Activated naive CD4-positive, alpha-beta T cell treated with Interleukin-2 at 50 U/mL for 16 hours (primary cell): ENCODE measurements around the gene RPN2.
A peak's percentile ranks its signal among the peaks of the same experiment; 100 is the strongest.

Experiments used
- DNase-seq: peaks from one replicate; pipeline ENCODE4 v3.0.0-alpha.2; 2020

Gene RPN2

GRCh38 chr20:37188787-37189186 lies 9.7 kb downstream of the RPN2 start:
- DNase-seq, result no peak

GRCh38 chr20:37189416-37190016 lies 10.4 kb downstream of the RPN2 start:
- DNase-seq, result no peak

- no peak for DNase-seq
Measured at GRCh38 chr20:37190354-37191112, 11.4 kb downstream of the RPN2 start.

- DNase-seq, result peak; percentile 73
Measured at GRCh38 chr20:37192137-37192854, 13.2 kb downstream of the RPN2 start.

GRCh38 chr20:37193226-37193625 lies 14.1 kb downstream of the RPN2 start:
- DNase-seq, result no peak

- no peak for DNase-seq
Measured at GRCh38 chr20:37193821-37194220, 14.7 kb downstream of the RPN2 start.

- no peak for DNase-seq
Measured at GRCh38 chr20:37194621-37195417, 15.7 kb downstream of the RPN2 start.

- no peak for DNase-seq
Measured at GRCh38 chr20:37198932-37199660, 20.0 kb downstream of the RPN2 start.

- DNase-seq, result no peak
Measured at GRCh38 chr20:37200376-37200775, 21.2 kb downstream of the RPN2 start.

GRCh38 chr20:37200926-37201826 lies 22.0 kb downstream of the RPN2 start:
- no peak for DNase-seq

- DNase-seq, result no peak
Measured at GRCh38 chr20:37201827-37202162, 22.7 kb downstream of the RPN2 start.

- DNase-seq, result peak; percentile 27
Measured at GRCh38 chr20:37202267-37202943, 23.3 kb downstream of the RPN2 start.

GRCh38 chr20:37204056-37204455 lies 24.9 kb downstream of the RPN2 start:
- no peak for DNase-seq

- DNase-seq, result no peak
Measured at GRCh38 chr20:37205130-37205529, 26.0 kb downstream of the RPN2 start.

- DNase-seq, result no peak
Measured at GRCh38 chr20:37205794-37206193, 26.7 kb downstream of the RPN2 start.

GRCh38 chr20:37207171-37207570 lies 28.0 kb downstream of the RPN2 start:
- no peak for DNase-seq

- DNase-seq, result no peak
Measured at GRCh38 chr20:37209193-37209592, 30.1 kb downstream of the RPN2 start.

GRCh38 chr20:37209661-37210314 lies 30.7 kb downstream of the RPN2 start:
- DNase-seq, result no peak

- DNase-seq, result no peak
Measured at GRCh38 chr20:37218441-37218840, 39.3 kb downstream of the RPN2 start.

GRCh38 chr20:37218976-37219375 lies 39.8 kb downstream of the RPN2 start:
- DNase-seq, result no peak
